Right lobe of liver (tissue), 4 donors: ENCODE results near the gene NIPA2.

Source experiments
- POLR2A ChIP-seq: fragments of 450-650 bp; IDR thresholded peaks from one replicate; pipeline ENCODE4 v1.6.1; 2017; ENCODE audit warnings: antibody characterized with exemption, mild to moderate bottlenecking
- TF ChIP-seq, protein P1 (sequence below), 4 donors: fragments of 200-600 bp in 3 of 4; fragments of 450-650 bp in 1 of 4; IDR thresholded peaks; one replicate each; pipeline versions ENCODE4 v1.5.1 to v1.8.0; 2016 to 2022; ENCODE audit warnings: antibody characterized with exemption in 4 of 4, mild to moderate bottlenecking in 2 of 4
- donor health status: DM: no; HTN: no; CAD: no.
- donor health status: DM: no; HTN: no; CAD: no.
- donor health status: DM: no; HTN: yes; CAD: no.

GRCh38 chr15:22912256-22912655 lies 73.8 kb downstream of the NIPA2 start:
- TF ChIP-seq, protein P1, sequence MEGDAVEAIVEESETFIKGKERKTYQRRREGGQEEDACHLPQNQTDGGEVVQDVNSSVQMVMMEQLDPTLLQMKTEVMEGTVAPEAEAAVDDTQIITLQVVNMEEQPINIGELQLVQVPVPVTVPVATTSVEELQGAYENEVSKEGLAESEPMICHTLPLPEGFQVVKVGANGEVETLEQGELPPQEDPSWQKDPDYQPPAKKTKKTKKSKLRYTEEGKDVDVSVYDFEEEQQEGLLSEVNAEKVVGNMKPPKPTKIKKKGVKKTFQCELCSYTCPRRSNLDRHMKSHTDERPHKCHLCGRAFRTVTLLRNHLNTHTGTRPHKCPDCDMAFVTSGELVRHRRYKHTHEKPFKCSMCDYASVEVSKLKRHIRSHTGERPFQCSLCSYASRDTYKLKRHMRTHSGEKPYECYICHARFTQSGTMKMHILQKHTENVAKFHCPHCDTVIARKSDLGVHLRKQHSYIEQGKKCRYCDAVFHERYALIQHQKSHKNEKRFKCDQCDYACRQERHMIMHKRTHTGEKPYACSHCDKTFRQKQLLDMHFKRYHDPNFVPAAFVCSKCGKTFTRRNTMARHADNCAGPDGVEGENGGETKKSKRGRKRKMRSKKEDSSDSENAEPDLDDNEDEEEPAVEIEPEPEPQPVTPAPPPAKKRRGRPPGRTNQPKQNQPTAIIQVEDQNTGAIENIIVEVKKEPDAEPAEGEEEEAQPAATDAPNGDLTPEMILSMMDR (IDR thresholded peaks at IDR 0.05): no peak
- TF ChIP-seq POLR2A: no peak
